Peyer's patch (tissue), 4 donors: ENCODE data around the gene KLK10. TPM values are rescaled to one million over a fixed set of nuclear protein-coding genes. Genes with fewer than 3 reads are reported as not detected.

ENCODE experiments used
- DNase-seq, 3 donors: peaks; one replicate each; pipeline ENCODE4 v3.0.0-alpha.2; 2017 to 2019
- H3K27ac ChIP-seq, 4 donors: fragments of 200-600 bp; sonication (generic); one replicate each; pipeline ENCODE4 v1.5.1; 2016 to 2019
- H3K27me3 ChIP-seq, 2 donors: fragments of 200-600 bp; sonication (generic); one replicate each; pipeline ENCODE4 v1.5.1; 2019
- H3K36me3 ChIP-seq, 3 donors: fragments of 200-600 bp; sonication (generic); one replicate each; pipeline ENCODE4 v1.5.1; 2016 to 2019
- H3K4me1 ChIP-seq, 4 donors: fragments of 200-600 bp; sonication (generic); one replicate each; pipeline ENCODE4 v1.5.1; 2016 to 2019
- H3K4me3 ChIP-seq, 4 donors: fragments of 200-600 bp; sonication (generic); 1 replicate in 3 of 4; 2 replicates in 1 of 4; pipeline ENCODE4 v1.5.1; 2016 to 2019; ENCODE audit warnings: mild to moderate bottlenecking in 1 of 4
- H3K9me3 ChIP-seq, 4 donors: fragments of 200-600 bp; sonication (generic); one replicate each; pipeline ENCODE4 v1.5.1; 2016 to 2019; ENCODE audit warnings: mild to moderate bottlenecking in 1 of 4
- CTCF ChIP-seq, 6 experiments: fragments of 450-650 bp in 4 of 6; fragments of 200-600 bp in 2 of 6; sonication (generic) in 1 of 6; IDR thresholded peaks; one replicate each; pipeline ENCODE4 v1.5.1; 2017 to 2019; ENCODE audit warnings: antibody characterized with exemption in 6 of 6, mild to moderate bottlenecking in 3 of 6, moderate library complexity in 1 of 6
- POLR2A ChIP-seq, 2 donors: fragments of 450-650 bp; IDR thresholded peaks; one replicate each; pipeline ENCODE4 v1.5.1; 2017; ENCODE audit warnings: antibody characterized with exemption in 2 of 2, mild to moderate bottlenecking in 2 of 2, moderate library complexity in 2 of 2
- total RNA-seq, 4 donors: library from RNA; depleted of rRNA; stranded (reverse); fragments of >200 nt; gene quantifications; one replicate each; pipeline ENCODE4 v1.1.0, GENCODE V29; 2016

The KLK10 gene
- total RNA-seq, 4 donors from 2014 or later = 2.4 to 6.3 TPM; not detected in 2

GRCh38 chr19:51012661-51013190, 6.8 kb downstream of the KLK10 start:
- no peaks in the 10 kb centered on the region for H3K36me3 ChIP-seq
- H3K27me3 ChIP-seq = peaks cover 0 to 10% of the 10 kb centered on the region in 2 donors
- peaks cover 0 to 10% (median 0%) of the 10 kb centered on the region in 4 donors for H3K4me1 ChIP-seq
- H3K27ac ChIP-seq = no peak overlapping the region
- no peak overlapping the region for H3K4me3 ChIP-seq
- no peak for DNase-seq
- no peak for TF ChIP-seq CTCF (IDR thresholded peaks at IDR 0.05)
- no peak for TF ChIP-seq POLR2A (IDR thresholded peaks at IDR 0.05)
- no peaks in the 10 kb centered on the region for H3K9me3 ChIP-seq

GRCh38 chr19:51010066-51010795, 9.3 kb downstream of the KLK10 start:
- Histone ChIP-seq H3K27me3 (no peaks in the 10 kb centered on the region), H3K9me3 (no peaks in the 10 kb centered on the region)
- TF ChIP-seq CTCF (IDR thresholded peaks at IDR 0.05) = no peak
- no peak for TF ChIP-seq POLR2A (IDR thresholded peaks at IDR 0.05)

GRCh38 chr19:51009061-51009891, 10.2 kb downstream of the KLK10 start:
- H3K4me3 ChIP-seq = no peak overlapping the region
- TF ChIP-seq POLR2A (IDR thresholded peaks at IDR 0.05) (no peak), CTCF (IDR thresholded peaks at IDR 0.05) (no peak)
- H3K27me3 ChIP-seq = no peaks in the 10 kb centered on the region
- no peaks in the 10 kb centered on the region for H3K9me3 ChIP-seq
- no peaks in the 10 kb centered on the region for H3K36me3 ChIP-seq
- no peak for DNase-seq
- no peaks in the 10 kb centered on the region for H3K4me1 ChIP-seq
- H3K27ac ChIP-seq = no peak overlapping the region

More at GRCh38 chr19:51010066-51010795, 9.3 kb downstream of the KLK10 start:
- Histone ChIP-seq H3K4me3 (no peak overlapping the region), H3K4me1 (no peaks in the 10 kb centered on the region), H3K27ac (no peak overlapping the region), H3K36me3 (no peaks in the 10 kb centered on the region)
- no peak for DNase-seq

GRCh38 chr19:51007488-51007887, 12.0 kb downstream of the KLK10 start:
- no peak for DNase-seq
- no peaks in the 10 kb centered on the region for H3K36me3 ChIP-seq
- no peak overlapping the region for H3K27ac ChIP-seq
- TF ChIP-seq CTCF (IDR thresholded peaks at IDR 0.05) = no peak
- TF ChIP-seq POLR2A (IDR thresholded peaks at IDR 0.05) = no peak
- no peaks in the 10 kb centered on the region for H3K4me1 ChIP-seq
- H3K4me3 ChIP-seq = no peak overlapping the region
- no peaks in the 10 kb centered on the region for H3K9me3 ChIP-seq
- H3K27me3 ChIP-seq = no peaks in the 10 kb centered on the region

- TF ChIP-seq CTCF (IDR thresholded peaks at IDR 0.05) = no peak
- TF ChIP-seq POLR2A (IDR thresholded peaks at IDR 0.05) = no peak
- H3K36me3 ChIP-seq = no peaks in the 10 kb centered on the region
- no peaks in the 10 kb centered on the region for H3K27me3 ChIP-seq
- no peak overlapping the region for H3K4me3 ChIP-seq
- no peak overlapping the region for H3K27ac ChIP-seq
- H3K4me1 ChIP-seq = no peaks in the 10 kb centered on the region
- no peak for DNase-seq
- H3K9me3 ChIP-seq = no peaks in the 10 kb centered on the region
Measured at GRCh38 chr19:51006406-51006805, 13.1 kb downstream of the KLK10 start.
